OCI-LY3 (cell line): ENCODE results near the gene ZKSCAN5.

ENCODE experiments used
- H2AFZ ChIP-seq: fragments of 200-600, 300-600 bp; shearing (Covaris generic); 2 replicates; pipeline ENCODE4 v1.6.0; 2014; ENCODE audit warnings: antibody characterized with exemption, low read depth, low read length
- H3K27ac ChIP-seq: fragments of 200-600, 300-600 bp; sonication (generic); 2 replicates; pipeline ENCODE4 v1.5.1; 2014; ENCODE audit warnings: mild to moderate bottlenecking, low read length, moderate library complexity, mixed read lengths
- H3K27me3 ChIP-seq: fragments of 200-600, 300-600 bp; sonication (generic); 2 replicates; pipeline ENCODE4 v1.6.1; 2014; ENCODE audit warnings: low read depth, low read length, mixed read lengths
- H3K36me3 ChIP-seq: fragments of 200-600, 300-600 bp; sonication (generic); replicated peaks from 2 replicates; pipeline ENCODE3; 2014; ENCODE audit warnings: low read depth, low read length, mixed read lengths
- H3K4me1 ChIP-seq: fragments of 300-600, 200-600 bp; sonication (generic); 2 replicates; pipeline ENCODE4 v1.6.1; 2014; ENCODE audit warnings: low read length, mixed read lengths
- H3K4me2 ChIP-seq: fragments of 200-600, 300-600 bp; sonication (generic); 2 replicates; pipeline ENCODE4 v1.6.1; 2014; ENCODE audit warnings: low read length, mixed read lengths
- H3K4me3 ChIP-seq: fragments of 300-600, 200-600 bp; sonication (generic); 2 replicates; pipeline ENCODE4 v1.5.1; 2014; ENCODE audit warnings: antibody characterized with exemption, mild to moderate bottlenecking, low read length, moderate library complexity
- H3K79me2 ChIP-seq: fragments of 300-600, 200-600 bp; shearing (Covaris generic); 2 replicates; pipeline ENCODE4 v1.6.1; 2014; ENCODE audit warnings: mild to moderate bottlenecking, low read length, mixed read lengths
- H3K9ac ChIP-seq: fragments of 300-600, 200-600 bp; shearing (Covaris generic); 2 replicates; pipeline ENCODE4 v1.6.0; 2014; ENCODE audit warnings: mild to moderate bottlenecking, low read length, moderate library complexity
- H3K9me3 ChIP-seq: fragments of 200-600, 300-600 bp; shearing (Covaris generic); 2 replicates; pipeline ENCODE4 v1.6.1; 2014; ENCODE audit warnings: low read length, mixed read lengths; ENCODE audit not compliant: insufficient read depth
- H4K20me1 ChIP-seq: fragments of 200-600, 300-600 bp; sonication (generic); 2 replicates; pipeline ENCODE4 v1.6.1; 2016; ENCODE audit warnings: low read length, mixed read lengths; ENCODE audit not compliant: insufficient read depth
- EZH2phosphoT487 ChIP-seq: fragments of 200-600 bp; shearing (Covaris generic); IDR thresholded peaks from 2 replicates; pipeline ENCODE4 v1.6.1; 2018; ENCODE audit warnings: antibody characterized with exemption, mixed run types, low read depth
- TF ChIP-seq, protein P1 (sequence below): fragments of 200-600, 300-600 bp; sonication (generic); IDR thresholded peaks from 2 replicates; pipeline ENCODE4 v1.5.1; 2014; ENCODE audit warnings: antibody characterized with exemption, low read length, low read depth

Gene ZKSCAN5

DNA sequence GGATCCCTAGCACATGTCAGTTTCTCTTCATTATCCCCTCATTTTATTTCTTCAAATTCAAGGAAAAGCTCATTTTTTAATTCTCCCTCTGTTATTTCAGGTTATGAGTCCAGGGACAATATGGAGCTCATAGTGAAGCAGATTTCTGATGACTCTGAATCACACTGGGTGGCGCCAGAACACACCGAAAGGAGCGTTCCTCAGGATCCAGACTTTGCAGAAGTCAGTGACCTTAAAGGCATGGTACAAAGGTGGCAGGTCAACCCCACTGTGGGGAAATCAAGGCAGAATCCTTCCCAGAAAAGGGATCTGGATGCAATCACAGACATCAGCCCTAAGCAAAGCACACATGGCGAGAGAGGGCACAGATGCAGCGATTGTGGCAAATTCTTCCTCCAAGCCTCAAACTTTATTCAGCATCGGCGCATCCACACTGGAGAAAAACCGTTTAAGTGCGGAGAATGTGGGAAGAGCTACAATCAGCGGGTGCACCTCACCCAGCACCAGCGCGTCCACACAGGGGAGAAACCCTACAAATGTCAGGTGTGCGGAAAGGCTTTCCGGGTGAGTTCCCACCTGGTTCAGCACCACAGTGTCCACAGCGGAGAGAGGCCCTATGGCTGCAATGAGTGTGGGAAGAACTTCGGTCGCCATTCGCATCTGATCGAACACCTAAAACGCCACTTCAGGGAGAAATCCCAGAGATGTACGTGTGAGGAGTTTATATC lies 21.4 kb downstream of the ZKSCAN5 start:
- Histone ChIP-seq H3K9ac (no peak overlapping the region), H3K4me3 (no peak overlapping the region), H3K36me3 (peaks cover 25% of the 10 kb centered on the region), H3K4me2 (no peak overlapping the region), H3K9me3 (peaks cover 4% of the 10 kb centered on the region; the same call in 1 of the 2 replicates), H3K27me3 (no peaks in the 10 kb centered on the region), H3K79me2 (no peaks in the 10 kb centered on the region), H3K4me1 (no peaks in the 10 kb centered on the region), H4K20me1 (no peaks in the 10 kb centered on the region), H3K27ac (no peak overlapping the region), H2AFZ (no peak overlapping the region)
- TF ChIP-seq, protein P1, sequence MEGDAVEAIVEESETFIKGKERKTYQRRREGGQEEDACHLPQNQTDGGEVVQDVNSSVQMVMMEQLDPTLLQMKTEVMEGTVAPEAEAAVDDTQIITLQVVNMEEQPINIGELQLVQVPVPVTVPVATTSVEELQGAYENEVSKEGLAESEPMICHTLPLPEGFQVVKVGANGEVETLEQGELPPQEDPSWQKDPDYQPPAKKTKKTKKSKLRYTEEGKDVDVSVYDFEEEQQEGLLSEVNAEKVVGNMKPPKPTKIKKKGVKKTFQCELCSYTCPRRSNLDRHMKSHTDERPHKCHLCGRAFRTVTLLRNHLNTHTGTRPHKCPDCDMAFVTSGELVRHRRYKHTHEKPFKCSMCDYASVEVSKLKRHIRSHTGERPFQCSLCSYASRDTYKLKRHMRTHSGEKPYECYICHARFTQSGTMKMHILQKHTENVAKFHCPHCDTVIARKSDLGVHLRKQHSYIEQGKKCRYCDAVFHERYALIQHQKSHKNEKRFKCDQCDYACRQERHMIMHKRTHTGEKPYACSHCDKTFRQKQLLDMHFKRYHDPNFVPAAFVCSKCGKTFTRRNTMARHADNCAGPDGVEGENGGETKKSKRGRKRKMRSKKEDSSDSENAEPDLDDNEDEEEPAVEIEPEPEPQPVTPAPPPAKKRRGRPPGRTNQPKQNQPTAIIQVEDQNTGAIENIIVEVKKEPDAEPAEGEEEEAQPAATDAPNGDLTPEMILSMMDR: peak; percentile 33
- no peak for TF ChIP-seq EZH2phosphoT487

DNA sequence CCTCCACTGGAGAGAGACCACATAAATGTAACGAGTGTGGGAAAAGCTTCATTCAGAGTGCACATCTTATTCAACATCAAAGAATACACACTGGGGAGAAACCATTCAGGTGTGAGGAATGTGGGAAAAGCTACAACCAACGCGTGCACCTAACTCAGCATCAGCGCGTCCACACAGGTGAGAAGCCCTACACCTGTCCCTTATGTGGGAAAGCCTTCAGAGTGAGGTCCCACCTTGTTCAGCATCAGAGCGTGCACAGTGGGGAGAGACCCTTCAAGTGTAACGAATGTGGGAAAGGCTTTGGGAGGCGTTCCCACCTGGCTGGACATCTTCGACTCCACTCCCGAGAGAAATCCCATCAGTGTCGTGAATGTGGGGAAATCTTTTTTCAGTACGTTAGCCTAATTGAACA lies 26.9 kb downstream of the ZKSCAN5 start:
- H3K4me1 ChIP-seq: no peaks in the 10 kb centered on the region
- H3K4me2 ChIP-seq: no peak overlapping the region
- no peaks in the 10 kb centered on the region for H3K27me3 ChIP-seq
- peaks cover 47% of the 10 kb centered on the region for H3K36me3 ChIP-seq
- no peaks in the 10 kb centered on the region for H3K79me2 ChIP-seq
- no peak for TF ChIP-seq EZH2phosphoT487
- TF ChIP-seq, protein P1: no peak
- H2AFZ ChIP-seq: no peak overlapping the region
- H4K20me1 ChIP-seq: no peaks in the 10 kb centered on the region
- no peak overlapping the region for H3K9ac ChIP-seq
- peaks cover 19% of the 10 kb centered on the region for H3K9me3 ChIP-seq
- H3K4me3 ChIP-seq: no peak overlapping the region
- no peak overlapping the region for H3K27ac ChIP-seq

DNA sequence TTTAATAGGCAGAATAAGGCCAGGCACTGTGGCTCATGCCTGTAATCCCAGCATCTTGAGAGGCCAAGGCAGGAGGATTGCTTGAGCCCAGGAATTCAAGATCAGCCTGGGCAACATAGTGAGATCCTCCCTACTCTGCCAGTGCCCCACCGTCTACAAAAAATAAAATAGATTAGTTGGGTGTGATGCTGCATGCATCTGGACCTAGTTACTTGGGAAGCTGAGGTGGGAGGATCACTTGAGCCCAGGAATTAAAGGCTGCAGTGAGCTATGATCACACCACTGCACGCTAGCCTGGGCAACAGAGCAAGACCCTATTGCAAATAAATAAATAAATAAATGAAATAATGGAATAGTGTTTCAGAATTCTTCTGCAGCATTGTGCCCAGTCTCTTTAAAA lies 31.2 kb downstream of the ZKSCAN5 start:
- Histone ChIP-seq H4K20me1 (no peaks in the 10 kb centered on the region), H3K9ac (no peak overlapping the region), H3K9me3 (peaks cover 15% of the 10 kb centered on the region), H3K4me2 (no peak overlapping the region), H3K27me3 (no peaks in the 10 kb centered on the region), H3K4me1 (no peaks in the 10 kb centered on the region), H3K79me2 (no peaks in the 10 kb centered on the region), H2AFZ (no peak overlapping the region), H3K36me3 (peaks cover 33% of the 10 kb centered on the region), H3K27ac (no peak overlapping the region), H3K4me3 (no peak overlapping the region)
- no peak for TF ChIP-seq EZH2phosphoT487
- TF ChIP-seq, protein P1: no peak

DNA sequence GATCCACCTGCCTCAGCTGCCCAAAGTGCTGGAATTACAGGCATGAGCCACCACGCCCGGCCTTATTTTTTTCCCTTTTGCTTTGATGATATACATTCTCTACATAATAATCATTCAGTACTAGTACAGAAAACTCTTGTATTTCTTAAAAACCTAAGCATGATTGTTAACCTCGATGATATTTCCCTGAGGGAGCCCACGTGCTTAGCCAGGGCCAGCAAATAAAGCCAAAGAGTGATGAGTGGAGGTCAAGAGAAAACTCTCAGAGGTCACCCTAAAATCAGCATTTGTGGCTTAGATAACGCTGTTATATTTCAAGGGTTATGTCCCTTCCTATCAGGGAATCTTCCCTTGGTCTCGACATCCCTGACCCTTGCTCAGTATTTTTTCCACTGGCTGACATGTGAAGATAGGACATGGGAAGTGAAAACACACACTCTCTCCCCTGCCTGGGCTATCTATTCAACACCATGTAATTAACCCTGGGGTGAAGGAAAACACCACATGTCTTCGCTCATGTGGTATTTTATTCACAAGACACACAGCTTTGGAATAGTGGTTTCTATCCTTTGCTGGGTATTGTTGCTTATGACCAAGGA lies 34.9 kb downstream of the ZKSCAN5 start:
- TF ChIP-seq, protein P1: no peak
- TF ChIP-seq EZH2phosphoT487: no peak
- no peaks in the 10 kb centered on the region for H3K4me1 ChIP-seq
- H3K36me3 ChIP-seq: peaks cover 11% of the 10 kb centered on the region
- H3K4me3 ChIP-seq: no peak overlapping the region
- H2AFZ ChIP-seq: no peak overlapping the region
- H3K27ac ChIP-seq: no peak overlapping the region
- no peaks in the 10 kb centered on the region for H3K9me3 ChIP-seq
- H3K27me3 ChIP-seq: no peaks in the 10 kb centered on the region
- H4K20me1 ChIP-seq: no peaks in the 10 kb centered on the region
- H3K79me2 ChIP-seq: no peaks in the 10 kb centered on the region
- H3K4me2 ChIP-seq: no peak overlapping the region
- H3K9ac ChIP-seq: no peak overlapping the region
